ENCODE measurements around the gene SBF2.

SBF2 gene

GRCh38 chr11:9969068-9969467, 325.0 kb downstream of the SBF2 start:
- no peak for DNase-seq (ENCODE audit: low read depth in 2 of 2)
- TF ChIP-seq CTCF (IDR thresholded peaks at IDR 0.05; ENCODE audit: low read depth, low read length): no peak
- no peak overlapping the region for H3K4me3 ChIP-seq (replicated peaks in 1 of 2; ENCODE audit: low read depth in 2 of 2, low read length in 2 of 2)

GRCh38 chr11:9962722-9963121, 331.3 kb downstream of the SBF2 start:
- H3K4me3 ChIP-seq (replicated peaks in 1 of 2; ENCODE audit: low read depth in 2 of 2, low read length in 2 of 2): no peak overlapping the region
- no peak for TF ChIP-seq CTCF (IDR thresholded peaks at IDR 0.05; ENCODE audit: low read depth, low read length)
- DNase-seq (ENCODE audit: low read depth in 2 of 2): peak in 1 of 2 donors; percentile 25

DNA sequence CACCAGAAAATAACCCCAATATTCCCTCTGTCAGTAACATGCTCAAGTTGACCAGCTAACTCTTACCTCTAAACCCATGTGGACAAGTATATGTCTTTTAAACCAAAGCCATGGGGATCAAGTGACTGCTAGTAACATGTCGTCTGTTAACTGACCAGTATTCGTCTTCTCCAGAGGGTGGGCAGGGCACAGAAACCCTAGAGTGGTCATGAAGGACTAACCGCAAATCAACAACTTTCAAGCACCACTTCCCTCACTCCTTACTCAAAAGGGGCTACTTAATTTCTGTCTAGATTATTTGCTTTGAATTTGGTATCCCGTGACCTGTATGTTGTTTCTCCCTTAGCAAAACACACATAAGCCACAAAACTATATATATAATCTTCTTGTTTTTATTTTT, 336.9 kb downstream of the SBF2 start:
- no peak overlapping the region for H3K4me3 ChIP-seq (replicated peaks in 1 of 2; ENCODE audit: low read depth in 2 of 2, low read length in 2 of 2)
- no peak for TF ChIP-seq CTCF (IDR thresholded peaks at IDR 0.05; ENCODE audit: low read depth, low read length)

GRCh38 chr11:9956483-9956882, 337.5 kb downstream of the SBF2 start:
- no peak overlapping the region for H3K4me3 ChIP-seq (replicated peaks in 1 of 2; ENCODE audit: low read depth in 2 of 2, low read length in 2 of 2)
- no peak for DNase-seq (ENCODE audit: low read depth in 2 of 2)
- TF ChIP-seq CTCF (IDR thresholded peaks at IDR 0.05; ENCODE audit: low read depth, low read length): no peak

More for the DNA sequence above, 336.9 kb downstream of the SBF2 start:
- no peak for DNase-seq (ENCODE audit: low read depth in 2 of 2)

DNA sequence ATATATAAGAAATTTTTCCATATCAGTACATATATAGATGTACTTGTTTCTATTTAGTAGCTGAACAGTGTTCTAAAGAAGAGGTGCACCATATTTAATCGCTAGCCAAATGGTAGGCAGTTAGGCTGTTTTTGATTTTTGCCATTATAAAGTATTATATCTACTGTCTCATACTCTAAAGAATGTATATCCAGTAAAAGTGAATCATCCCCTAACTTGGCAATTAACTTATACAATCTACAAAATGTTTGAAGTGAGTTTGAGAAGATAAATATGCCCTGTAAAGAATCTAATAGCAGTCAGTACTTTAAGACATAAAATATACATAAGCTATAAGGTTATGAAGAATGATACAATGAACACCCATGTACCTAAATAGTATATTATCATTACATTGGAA, 338.6 kb downstream of the SBF2 start:
- TF ChIP-seq CTCF (IDR thresholded peaks at IDR 0.05; ENCODE audit: low read depth, low read length): no peak
- no peak overlapping the region for H3K4me3 ChIP-seq (replicated peaks in 1 of 2; ENCODE audit: low read depth in 2 of 2, low read length in 2 of 2)
- DNase-seq (ENCODE audit: low read depth in 2 of 2): no peak

- no peak for TF ChIP-seq CTCF (IDR thresholded peaks at IDR 0.05; ENCODE audit: low read depth, low read length)
- no peak overlapping the region for H3K4me3 ChIP-seq (replicated peaks in 1 of 2; ENCODE audit: low read depth in 2 of 2, low read length in 2 of 2)
Measured at GRCh38 chr11:9953994-9954626, 339.9 kb downstream of the SBF2 start.

More at GRCh38 chr11:9953994-9954626, 339.9 kb downstream of the SBF2 start:
- DNase-seq (ENCODE audit: low read depth in 2 of 2): peak; percentile 57 to 88

Data from cardiac fibroblast (primary cell).